IMR-90 (cell line): ENCODE data around the gene CAMK2B.

Experiments
- FOS ChIP-seq: fragments of 150-350 bp; IDR thresholded peaks from 2 replicates; pipeline ENCODE4 v1.6.1; 2016; ENCODE audit warnings: low read depth, low read length
- MAZ ChIP-seq: IDR thresholded peaks from 2 replicates; pipeline ENCODE4 v1.6.1; 2012; ENCODE audit warnings: low read depth, mild to moderate bottlenecking, low read length, improper control_type of control experiment, moderate library complexity, borderline replicate concordance
- RAD21 ChIP-seq: IDR thresholded peaks from 2 replicates; pipeline ENCODE4 v1.6.1; 2012; ENCODE audit warnings: low read length, improper control_type of control experiment
- TF ChIP-seq, protein P1 (sequence below): conservative IDR thresholded peaks from 2 replicates; pipeline ENCODE4 v1.5.1; 2012; ENCODE audit warnings: mild to moderate bottlenecking, low read depth, low read length, improper control_type of control experiment

GRCh38 chr7:44348851-44349781 is 23.7 kb upstream of the CAMK2B start:
- TF ChIP-seq, protein P1, sequence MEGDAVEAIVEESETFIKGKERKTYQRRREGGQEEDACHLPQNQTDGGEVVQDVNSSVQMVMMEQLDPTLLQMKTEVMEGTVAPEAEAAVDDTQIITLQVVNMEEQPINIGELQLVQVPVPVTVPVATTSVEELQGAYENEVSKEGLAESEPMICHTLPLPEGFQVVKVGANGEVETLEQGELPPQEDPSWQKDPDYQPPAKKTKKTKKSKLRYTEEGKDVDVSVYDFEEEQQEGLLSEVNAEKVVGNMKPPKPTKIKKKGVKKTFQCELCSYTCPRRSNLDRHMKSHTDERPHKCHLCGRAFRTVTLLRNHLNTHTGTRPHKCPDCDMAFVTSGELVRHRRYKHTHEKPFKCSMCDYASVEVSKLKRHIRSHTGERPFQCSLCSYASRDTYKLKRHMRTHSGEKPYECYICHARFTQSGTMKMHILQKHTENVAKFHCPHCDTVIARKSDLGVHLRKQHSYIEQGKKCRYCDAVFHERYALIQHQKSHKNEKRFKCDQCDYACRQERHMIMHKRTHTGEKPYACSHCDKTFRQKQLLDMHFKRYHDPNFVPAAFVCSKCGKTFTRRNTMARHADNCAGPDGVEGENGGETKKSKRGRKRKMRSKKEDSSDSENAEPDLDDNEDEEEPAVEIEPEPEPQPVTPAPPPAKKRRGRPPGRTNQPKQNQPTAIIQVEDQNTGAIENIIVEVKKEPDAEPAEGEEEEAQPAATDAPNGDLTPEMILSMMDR = no peak
- TF ChIP-seq MAZ = no peak
- TF ChIP-seq FOS = no peak
- TF ChIP-seq RAD21 = no peak
